ENCODE data around the gene ABCC8. TPM values are rescaled to one million over a fixed set of nuclear protein-coding genes. Genes with fewer than 3 reads are reported as not detected.

Gene ABCC8
- total RNA-seq, 1 donor from 2014 or later = 1.1 TPM

- Histone ChIP-seq H3K9me3 (replicated peaks) (no peaks in the 10 kb centered on the region), H3K4me3 (no peak overlapping the region), H3K4me1 (no peaks in the 10 kb centered on the region), H3K27ac (replicated peaks) (no peak overlapping the region), H3K36me3 (no peaks in the 10 kb centered on the region), H3K27me3 (ENCODE audit: low read depth) (peaks cover 23% of the 10 kb centered on the region)
- TF ChIP-seq CTCF (IDR thresholded peaks at IDR 0.05; ENCODE audit: borderline replicate concordance) = no peak
- no peak for DNase-seq
- intact Hi-C loops (cut with micrococcal nuclease) = no loop called here
Measured at GRCh38 chr11:17443926-17444690, 32.5 kb downstream of the ABCC8 start.

GRCh38 chr11:17443423-17443822, 33.2 kb downstream of the ABCC8 start:
- Histone ChIP-seq H3K36me3 (no peaks in the 10 kb centered on the region), H3K27me3 (ENCODE audit: low read depth) (peaks cover 23% of the 10 kb centered on the region), H3K4me3 (no peak overlapping the region), H3K4me1 (no peaks in the 10 kb centered on the region), H3K27ac (replicated peaks) (no peak overlapping the region), H3K9me3 (replicated peaks) (no peaks in the 10 kb centered on the region)
- intact Hi-C loops (cut with micrococcal nuclease) = no loop called here
- no peak for DNase-seq
- TF ChIP-seq CTCF (IDR thresholded peaks at IDR 0.05; ENCODE audit: borderline replicate concordance) = no peak

GRCh38 chr11:17443000-17443399, 33.6 kb downstream of the ABCC8 start:
- Histone ChIP-seq H3K36me3 (no peaks in the 10 kb centered on the region), H3K4me1 (no peaks in the 10 kb centered on the region), H3K4me3 (no peak overlapping the region), H3K27ac (replicated peaks) (no peak overlapping the region), H3K9me3 (replicated peaks) (no peaks in the 10 kb centered on the region), H3K27me3 (ENCODE audit: low read depth) (peaks cover 23% of the 10 kb centered on the region)
- TF ChIP-seq CTCF (IDR thresholded peaks at IDR 0.05; ENCODE audit: borderline replicate concordance) = no peak
- no peak for DNase-seq
- intact Hi-C loops (cut with micrococcal nuclease) = no loop called here

- no peak overlapping the region for H3K27ac ChIP-seq (replicated peaks)
- intact Hi-C loops (cut with micrococcal nuclease) = no loop called here
- peaks cover 23% of the 10 kb centered on the region for H3K27me3 ChIP-seq (ENCODE audit: low read depth)
- no peak for DNase-seq
- no peaks in the 10 kb centered on the region for H3K36me3 ChIP-seq
- H3K4me1 ChIP-seq = no peaks in the 10 kb centered on the region
- TF ChIP-seq CTCF (IDR thresholded peaks at IDR 0.05; ENCODE audit: borderline replicate concordance) = no peak
- H3K9me3 ChIP-seq (replicated peaks) = no peaks in the 10 kb centered on the region
- no peak overlapping the region for H3K4me3 ChIP-seq
Measured at GRCh38 chr11:17439316-17439782, 37.3 kb downstream of the ABCC8 start.

GRCh38 chr11:17437366-17437765, 39.3 kb downstream of the ABCC8 start:
- TF ChIP-seq CTCF (IDR thresholded peaks at IDR 0.05; ENCODE audit: borderline replicate concordance) = no peak
- DNase-seq = no peak
- intact Hi-C loops (cut with micrococcal nuclease) = no loop called here
- no peak overlapping the region for H3K27ac ChIP-seq (replicated peaks)
- no peaks in the 10 kb centered on the region for H3K9me3 ChIP-seq (replicated peaks)
- no peaks in the 10 kb centered on the region for H3K36me3 ChIP-seq
- H3K4me1 ChIP-seq = no peaks in the 10 kb centered on the region
- H3K27me3 ChIP-seq (ENCODE audit: low read depth) = peaks cover 19% of the 10 kb centered on the region
- H3K4me3 ChIP-seq = no peak overlapping the region

Data from left ventricle myocardium inferior (tissue), 1 donor.